ENCODE data around the gene DNAJC12.
A peak's percentile ranks its signal among the peaks of the same experiment; 100 is the strongest.
"Not testable (repeated sequence)": the region's sequence is repeated elsewhere in the genome, so short reads cannot be mapped to it uniquely, and the experiment has no call there.

DNAJC12 gene

GRCh38 chr10:67790534-67791408 is 47.2 kb downstream of the DNAJC12 start:
- DNase-seq: no peak

DNA sequence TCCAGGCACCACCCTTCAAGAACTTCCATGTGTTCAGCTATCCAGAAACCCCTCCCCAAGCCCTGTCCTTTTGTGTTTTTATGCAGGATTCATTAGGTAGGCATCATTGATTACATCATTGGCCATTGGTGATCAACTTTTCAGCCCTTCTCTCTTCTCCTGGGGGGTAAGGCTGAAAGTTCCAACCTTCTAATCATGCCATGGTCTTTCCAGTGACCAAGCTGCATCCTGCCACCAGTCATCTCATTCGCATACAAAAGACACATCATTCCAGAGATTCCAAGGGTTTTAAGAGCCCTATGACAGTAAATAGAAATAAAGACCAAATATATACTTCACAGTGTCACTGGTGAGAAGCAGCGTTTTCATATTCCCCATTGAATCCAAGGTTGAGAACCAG is 48.2 kb downstream of the DNAJC12 start:
- no peak for DNase-seq

- no peak for DNase-seq
These were observed 49.7 kb downstream of the DNAJC12 start for GRCh38 chr10:67788028-67788886.

GRCh38 chr10:67785098-67785497 is 52.9 kb downstream of the DNAJC12 start:
- no peak for DNase-seq

DNA sequence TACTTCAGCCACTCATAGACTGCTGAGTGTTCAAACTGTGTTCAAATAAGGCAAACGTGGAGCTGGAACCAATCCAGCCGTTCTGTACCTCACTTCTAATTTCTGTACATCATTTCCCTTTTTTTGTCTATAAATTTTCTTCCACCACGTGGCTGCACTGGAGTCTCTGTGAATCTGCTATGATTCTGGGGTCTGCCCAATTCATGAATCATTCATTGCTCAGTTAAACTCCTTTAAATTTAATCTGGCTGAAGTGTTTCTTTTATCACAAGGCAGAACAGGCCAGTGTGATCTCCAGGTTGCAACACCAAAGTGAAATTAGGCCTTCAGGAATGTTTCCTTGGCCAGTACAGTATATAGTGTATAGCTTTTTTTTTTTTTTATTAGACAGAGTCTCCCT is 53.5 kb downstream of the DNAJC12 start:
- DNase-seq: no peak

DNA sequence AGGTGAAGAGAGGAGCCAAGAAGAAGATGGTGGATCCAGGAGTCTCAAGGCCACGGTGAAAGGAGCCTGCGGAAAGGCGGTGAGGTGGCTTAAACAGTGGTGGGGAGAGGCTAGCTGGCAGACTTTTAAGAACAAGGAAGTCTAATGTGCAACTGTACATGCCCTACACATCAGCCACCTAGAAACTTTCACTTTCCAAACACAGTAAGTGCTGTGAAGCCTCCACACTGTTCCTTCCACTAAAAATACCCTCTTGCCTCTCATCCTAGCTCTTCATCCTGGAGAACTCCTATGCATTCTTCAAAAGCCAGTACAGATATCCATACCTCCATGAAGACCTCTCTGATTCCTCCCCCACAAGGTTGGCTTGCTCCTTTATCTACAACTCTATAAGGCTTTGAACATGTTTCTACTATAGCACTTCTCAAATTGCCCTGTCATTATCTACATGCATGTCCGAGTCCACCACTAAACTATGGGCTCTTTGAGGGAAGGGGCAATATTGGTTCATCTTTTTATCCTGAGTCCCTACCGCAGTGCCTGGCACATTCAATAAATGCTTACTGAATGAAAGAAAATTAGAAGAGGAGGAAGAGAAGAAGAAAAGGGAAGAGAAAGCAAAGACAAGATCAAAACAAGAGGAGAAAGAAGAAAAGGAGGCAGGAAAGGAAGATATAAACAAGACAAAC is 54.2 kb downstream of the DNAJC12 start:
- no peak for DNase-seq

GRCh38 chr10:67782530-67782929 is 55.5 kb downstream of the DNAJC12 start:
- DNase-seq: no peak

DNA sequence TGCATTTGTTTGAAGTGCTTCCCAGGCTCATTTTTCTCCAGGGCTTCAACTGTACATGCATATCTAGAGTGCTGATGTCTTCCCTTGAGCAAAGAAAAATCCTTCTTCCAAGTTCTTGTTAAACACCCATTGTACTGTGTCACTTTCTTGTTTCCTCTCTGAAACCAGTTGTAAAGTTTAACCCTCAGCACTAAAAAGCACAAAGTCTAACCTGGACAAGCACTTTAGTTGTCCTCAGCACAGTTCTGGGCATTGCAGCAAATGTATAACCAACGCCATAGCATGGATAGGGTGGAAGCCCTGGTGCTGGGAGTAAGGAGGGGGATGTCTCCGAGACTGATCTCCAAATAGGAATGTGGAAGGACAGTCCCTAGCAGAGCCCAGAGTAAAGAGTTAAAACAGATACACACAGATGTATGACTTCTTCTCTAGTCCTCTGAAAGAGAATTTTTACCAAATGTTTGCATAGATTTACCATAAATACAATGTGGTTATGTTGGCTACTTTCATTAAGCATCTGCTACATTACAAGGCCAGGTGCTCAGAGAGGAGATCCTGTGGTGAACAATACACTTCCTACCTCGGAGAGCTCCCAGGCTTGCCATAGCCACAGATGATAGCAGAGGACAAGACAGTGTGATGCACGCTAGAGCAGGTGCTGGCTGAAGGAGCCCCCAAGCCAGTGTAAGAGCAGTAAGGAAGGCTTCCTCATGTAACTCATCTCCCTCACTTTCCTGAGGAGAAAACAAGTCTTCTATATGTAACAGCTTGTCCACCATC is 57.0 kb downstream of the DNAJC12 start:
- DNase-seq: no peak

- not testable (repeated sequence) for DNase-seq
These were observed 57.8 kb downstream of the DNAJC12 start for GRCh38 chr10:67780204-67780621.

GRCh38 chr10:67779465-67780203 is 58.4 kb downstream of the DNAJC12 start:
- DNase-seq: peak; percentile 64

GRCh38 chr10:67776371-67776770 is 61.6 kb downstream of the DNAJC12 start:
- no peak for DNase-seq

DNA sequence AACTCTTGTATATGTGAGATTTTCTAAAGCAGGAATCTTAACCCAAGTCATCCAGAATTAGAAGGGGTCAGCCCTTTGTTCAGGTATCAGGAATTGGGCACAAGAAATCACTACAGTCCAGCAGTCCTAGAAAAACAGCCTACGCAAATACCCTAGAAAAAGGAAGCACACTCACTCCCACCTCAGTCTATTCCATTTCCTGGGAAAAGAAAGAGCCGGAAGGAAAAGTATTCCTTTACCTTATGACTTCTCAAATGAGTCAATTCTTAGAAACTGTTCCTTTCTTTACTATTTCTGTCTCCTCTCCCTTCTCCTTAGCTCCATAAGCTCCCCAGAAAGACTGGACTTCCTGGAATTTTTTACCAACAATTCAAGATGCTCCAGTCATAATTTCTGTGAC is 62.7 kb downstream of the DNAJC12 start:
- DNase-seq: no peak

- DNase-seq: no peak
These were observed 65.0 kb downstream of the DNAJC12 start for GRCh38 chr10:67772894-67773511.

DNA sequence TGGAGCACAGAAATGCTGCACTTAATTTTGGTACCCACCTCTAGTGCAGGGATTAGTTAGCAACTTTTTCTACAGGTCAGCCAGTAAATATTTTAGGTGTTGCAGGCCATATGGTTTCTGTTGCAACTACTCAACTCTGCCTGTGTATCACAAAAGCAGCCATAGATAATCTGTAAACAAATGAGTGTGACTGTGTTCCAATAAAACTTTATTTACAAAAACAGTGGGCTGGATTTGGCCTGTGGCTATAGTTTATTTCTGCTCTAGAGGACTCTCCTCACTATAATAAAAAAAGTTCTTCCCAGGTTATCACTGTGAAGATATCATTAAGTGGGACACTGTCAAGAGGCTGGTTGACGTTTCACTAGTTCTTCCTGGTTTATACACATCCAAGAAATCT is 65.8 kb downstream of the DNAJC12 start:
- no peak for DNase-seq

GRCh38 chr10:67771200-67771599 is 66.8 kb downstream of the DNAJC12 start:
- DNase-seq: no peak

- DNase-seq: no peak
These were observed 67.5 kb downstream of the DNAJC12 start for GRCh38 chr10:67770537-67770936.

DNA sequence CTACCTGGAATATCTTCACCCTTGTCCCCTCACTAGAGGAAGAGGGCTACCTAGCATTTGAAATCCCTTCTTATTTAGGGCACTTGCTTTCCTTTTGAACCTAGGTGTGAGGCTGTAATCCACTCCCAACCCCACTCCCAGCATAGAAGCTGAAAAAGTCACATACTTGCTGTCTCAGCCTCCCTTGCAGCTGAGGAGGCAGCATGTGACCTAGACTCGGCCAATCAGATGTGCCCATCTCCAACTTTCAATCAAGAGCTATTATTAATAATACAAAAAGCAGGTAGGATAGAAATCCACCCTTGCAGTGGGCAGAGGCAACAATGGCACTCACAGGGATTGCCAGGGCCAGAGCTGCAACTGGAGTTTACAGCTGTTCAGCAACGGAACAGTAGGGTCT is 70.7 kb downstream of the DNAJC12 start:
- no peak for DNase-seq

DNA sequence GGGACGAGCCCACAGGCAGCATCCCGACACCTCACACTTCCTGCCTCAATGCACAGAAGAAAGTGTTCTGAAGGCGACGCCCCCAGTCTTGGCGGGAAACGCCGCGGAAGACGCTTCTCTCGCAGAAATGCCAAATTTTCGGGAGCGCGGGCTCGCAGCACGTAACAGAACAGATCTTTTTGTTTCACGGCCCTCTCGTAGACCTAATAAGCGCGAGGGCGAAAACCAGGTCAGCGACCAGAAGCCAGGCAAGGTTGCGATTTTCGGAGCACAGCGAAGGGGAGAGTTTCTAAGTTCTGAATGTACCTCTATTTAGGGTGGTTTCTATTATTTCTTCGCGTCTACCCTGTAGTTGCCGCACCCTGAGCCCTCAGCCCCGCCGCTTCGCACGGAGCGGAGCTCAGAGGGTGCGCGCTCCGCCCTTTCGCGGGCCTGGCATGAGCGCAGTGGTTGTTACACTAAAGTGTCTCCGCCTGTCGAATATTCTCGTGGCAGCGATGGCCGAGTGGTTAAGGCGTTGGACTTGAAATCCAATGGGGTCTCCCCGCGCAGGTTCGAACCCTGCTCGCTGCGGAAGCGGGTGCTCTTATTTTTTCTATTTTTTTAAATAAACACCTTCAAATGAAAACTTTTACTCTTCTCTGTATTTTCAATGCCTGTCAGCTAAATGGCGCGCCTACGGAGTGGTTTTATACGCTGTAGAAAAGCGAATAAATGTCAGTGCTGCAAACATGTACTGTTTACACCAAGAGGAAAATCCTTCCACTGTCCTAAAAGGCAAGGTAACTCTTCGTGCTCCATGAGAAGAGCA is 73.8 kb downstream of the DNAJC12 start:
- peak; percentile 86 for DNase-seq

GRCh38 chr10:67763499-67764011 is 74.4 kb downstream of the DNAJC12 start:
- DNase-seq: peak; percentile 60

- not testable (repeated sequence) for DNase-seq
These were observed 75.4 kb downstream of the DNAJC12 start for GRCh38 chr10:67762567-67762966.

Data from NCI-H345 (cell line).